Measurements from ENCODE around the gene ZNF318.
"Not testable (repeated sequence)": the region's sequence is repeated elsewhere in the genome, so short reads cannot be mapped to it uniquely, and the experiment has no call there.

Gene ZNF318

GRCh38 chr6:43390753-43391439 is 21.4 kb upstream of the ZNF318 start:
- in situ Hi-C loops (cut with MboI; ENCODE audit: low sequenced_read_pairs) = not testable (repeated sequence)

GRCh38 chr6:43389730-43390295 is 20.4 kb upstream of the ZNF318 start:
- in situ Hi-C loops (cut with MboI; ENCODE audit: low sequenced_read_pairs) = no loop called here

DNA sequence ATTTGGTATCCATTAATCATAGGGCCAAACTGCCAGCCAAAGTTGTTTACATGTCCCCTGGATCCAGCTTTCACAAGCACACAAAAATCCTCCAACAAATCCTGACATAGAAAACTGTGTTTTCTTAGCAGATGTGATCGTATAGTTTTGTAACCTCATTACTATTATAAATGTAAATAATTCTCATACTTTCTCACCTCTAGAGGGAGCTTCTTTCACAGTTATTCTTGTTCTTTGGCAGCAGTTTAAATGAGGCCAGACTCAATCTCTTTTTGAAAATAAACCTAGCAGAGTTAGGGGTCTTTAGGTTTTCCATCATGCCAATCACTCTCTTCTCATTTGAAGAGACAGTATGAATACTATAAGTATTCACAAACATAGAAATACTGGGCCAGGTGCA is 17.0 kb upstream of the ZNF318 start:
- in situ Hi-C loops (cut with MboI; ENCODE audit: low sequenced_read_pairs) = no loop called here

DNA sequence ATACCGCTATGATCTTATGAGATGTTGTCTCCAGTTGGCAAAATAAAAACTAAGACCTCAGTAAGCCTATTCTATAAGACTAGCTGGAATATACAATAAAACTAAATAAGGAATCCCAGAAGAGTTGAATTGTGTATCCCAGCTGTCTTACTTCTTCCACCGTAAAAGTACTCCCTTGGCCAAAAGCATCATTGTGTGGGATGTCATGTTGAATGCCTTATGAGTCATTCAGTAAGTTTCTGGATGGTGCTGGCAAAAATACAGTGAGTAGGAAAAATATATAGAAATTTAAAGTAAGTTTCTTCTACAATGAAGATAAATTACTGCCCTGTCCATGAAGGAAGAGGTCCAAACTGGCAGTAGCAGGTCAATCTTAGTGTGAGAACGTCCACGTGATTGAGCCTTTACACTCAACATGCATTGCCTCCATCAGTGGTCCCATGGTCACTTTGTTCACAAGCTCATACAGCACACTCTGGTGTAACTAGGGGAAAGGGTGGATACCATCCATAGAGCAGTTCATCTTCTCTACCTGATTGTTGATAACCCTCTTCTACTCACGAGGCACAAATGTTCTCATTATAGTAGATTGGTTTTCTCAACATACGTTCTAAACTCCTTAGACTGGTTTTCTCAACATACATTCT is 13.7 kb upstream of the ZNF318 start:
- in situ Hi-C loops (cut with MboI; ENCODE audit: low sequenced_read_pairs) = no loop called here

DNA sequence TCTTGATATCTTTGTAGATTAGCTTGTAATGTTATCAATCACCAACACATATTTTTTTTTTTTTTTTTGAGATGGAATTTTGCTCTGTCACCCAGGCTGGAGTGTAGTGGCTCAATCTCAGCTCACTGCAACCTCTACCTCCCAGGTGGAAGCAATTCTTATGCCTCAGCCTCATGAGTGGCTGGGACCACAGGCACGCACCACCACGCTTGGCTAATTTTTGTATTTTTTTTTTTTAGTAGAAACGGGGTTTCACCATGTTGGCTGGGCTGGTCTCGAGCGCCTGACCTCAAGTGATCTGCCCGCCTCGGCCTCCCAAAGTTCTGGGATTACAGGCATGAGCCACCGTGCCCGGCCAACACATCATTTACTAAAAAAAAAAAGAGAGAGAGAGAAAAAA is 11.4 kb upstream of the ZNF318 start:
- in situ Hi-C loops (cut with MboI; ENCODE audit: low sequenced_read_pairs) = not testable (repeated sequence)

DNA sequence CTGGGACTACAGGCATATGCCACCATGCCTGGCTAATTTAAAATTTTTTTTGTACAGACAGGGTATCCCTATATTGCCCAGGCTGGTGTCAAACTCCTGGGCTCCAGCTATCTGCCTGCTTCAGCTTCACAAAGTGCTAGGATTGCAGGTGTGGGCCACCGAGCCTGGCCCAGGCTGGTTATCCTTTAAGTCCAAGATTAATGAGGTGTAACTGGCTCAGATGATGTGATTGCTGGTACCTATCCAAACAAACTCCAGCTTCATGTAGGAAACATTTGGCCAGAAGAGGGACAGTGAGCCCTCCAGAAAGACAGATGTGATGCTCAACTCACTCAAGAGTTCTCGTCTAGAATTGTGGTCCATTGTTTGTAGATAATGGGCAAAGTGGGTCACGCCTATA is 9.2 kb upstream of the ZNF318 start:
- in situ Hi-C loops (cut with MboI; ENCODE audit: low sequenced_read_pairs) = no loop called here

DNA sequence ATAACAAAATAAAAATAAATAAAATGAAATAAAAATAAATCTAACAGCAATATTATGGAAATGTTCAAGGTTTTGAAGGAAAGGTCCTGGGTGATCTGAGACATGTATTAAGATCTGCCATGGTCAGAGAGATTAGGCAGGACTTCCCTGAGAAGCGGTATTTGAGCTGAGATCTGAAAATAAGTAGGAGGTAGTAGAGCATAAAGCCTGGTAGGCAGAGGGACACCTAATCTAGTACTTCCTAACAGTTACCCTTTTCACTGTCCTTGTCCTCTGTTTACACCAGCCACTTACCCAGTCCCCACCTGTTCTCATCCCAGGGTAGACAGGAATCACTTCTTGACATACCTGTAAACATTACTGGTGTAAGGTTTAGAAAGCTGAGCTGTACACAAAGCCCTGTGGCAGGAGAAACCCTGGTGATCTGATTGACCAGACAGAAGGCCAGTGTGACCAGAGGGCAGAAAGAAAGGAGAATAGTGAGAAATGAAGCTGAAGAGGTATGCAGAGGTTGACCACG is 8.3 kb upstream of the ZNF318 start:
- in situ Hi-C loops (cut with MboI; ENCODE audit: low sequenced_read_pairs) = no loop called here

DNA sequence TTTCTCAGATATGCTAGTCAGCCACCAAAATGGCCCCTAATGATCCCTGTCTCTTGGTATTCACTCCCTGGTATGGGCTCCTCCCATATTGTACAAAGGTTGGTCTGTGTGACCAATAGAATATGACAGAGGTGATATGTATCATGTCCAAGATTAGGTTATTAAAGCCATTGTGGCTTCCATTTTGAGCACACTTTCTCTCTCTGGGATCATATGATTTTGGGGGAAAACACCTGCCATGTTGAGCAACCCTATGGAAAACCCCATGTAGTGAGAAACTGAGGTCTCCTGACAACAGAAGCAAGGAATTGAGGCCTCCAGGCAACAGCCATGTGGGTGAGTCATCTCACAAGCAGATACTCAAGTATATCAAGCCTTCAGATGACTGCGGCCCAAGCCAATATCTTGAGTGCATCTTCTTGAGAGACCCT is 7.1 kb upstream of the ZNF318 start:
- in situ Hi-C loops (cut with MboI; ENCODE audit: low sequenced_read_pairs) = no loop called here

DNA sequence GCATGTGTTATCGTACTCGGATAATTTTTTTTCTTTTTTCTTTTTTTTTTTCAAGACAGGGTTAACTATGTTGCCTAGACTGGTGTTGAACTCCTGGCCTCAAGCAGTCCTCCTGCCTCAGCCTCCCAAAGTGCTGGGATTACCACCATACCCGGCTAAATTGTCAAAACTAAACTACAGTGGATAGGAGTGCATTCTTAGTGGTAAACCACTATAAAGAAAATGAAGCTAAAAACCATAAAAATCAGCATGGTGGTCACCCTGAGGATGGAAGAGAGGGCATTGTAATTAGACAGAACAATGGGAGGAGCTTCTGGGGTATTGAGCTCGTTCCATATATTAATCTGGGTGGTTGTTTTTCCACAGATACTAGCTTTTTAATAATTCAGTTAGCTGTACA is 6.2 kb upstream of the ZNF318 start:
- in situ Hi-C loops (cut with MboI; ENCODE audit: low sequenced_read_pairs) = no loop called here

GRCh38 chr6:43373252-43373875 is 3.9 kb upstream of the ZNF318 start:
- in situ Hi-C loops (cut with MboI; ENCODE audit: low sequenced_read_pairs) = no loop called here

DNA sequence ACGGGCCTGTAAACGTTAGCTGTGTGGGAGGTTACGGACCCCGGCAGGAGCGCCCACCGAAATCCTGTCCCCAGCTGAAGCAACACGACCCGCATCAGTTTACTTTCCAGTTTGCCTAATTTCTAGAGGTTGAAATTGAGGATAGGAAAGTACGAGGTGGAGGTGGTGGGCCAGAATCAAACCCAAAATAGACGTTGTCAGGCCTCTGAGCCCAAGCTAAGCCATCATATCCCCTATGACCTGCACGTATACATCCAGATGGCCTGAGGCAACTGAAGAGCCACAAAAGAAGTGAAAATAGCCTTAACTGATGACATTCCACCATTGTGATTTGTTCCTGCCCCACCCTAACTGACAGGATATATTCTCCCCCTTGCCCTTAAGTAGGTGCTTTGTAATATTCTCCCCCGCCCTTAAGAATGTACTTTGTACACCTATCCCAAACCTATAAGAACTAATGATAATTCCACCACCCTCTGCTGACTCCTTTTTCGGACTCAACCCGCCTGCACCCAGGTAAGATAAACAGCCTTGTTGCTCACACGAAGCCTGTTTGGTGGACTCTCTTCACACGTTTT is 645 bp upstream of the ZNF318 start:
- in situ Hi-C loops (cut with MboI; ENCODE audit: low sequenced_read_pairs) = not testable (repeated sequence)

GRCh38 chr6:43368259-43369160 is 937 bp downstream of the ZNF318 start:
- in situ Hi-C loops (cut with MboI; ENCODE audit: low sequenced_read_pairs) = no loop called here

GRCh38 chr6:43367245-43367984 is 2.0 kb downstream of the ZNF318 start:
- in situ Hi-C loops (cut with MboI; ENCODE audit: low sequenced_read_pairs) = no loop called here

DNA sequence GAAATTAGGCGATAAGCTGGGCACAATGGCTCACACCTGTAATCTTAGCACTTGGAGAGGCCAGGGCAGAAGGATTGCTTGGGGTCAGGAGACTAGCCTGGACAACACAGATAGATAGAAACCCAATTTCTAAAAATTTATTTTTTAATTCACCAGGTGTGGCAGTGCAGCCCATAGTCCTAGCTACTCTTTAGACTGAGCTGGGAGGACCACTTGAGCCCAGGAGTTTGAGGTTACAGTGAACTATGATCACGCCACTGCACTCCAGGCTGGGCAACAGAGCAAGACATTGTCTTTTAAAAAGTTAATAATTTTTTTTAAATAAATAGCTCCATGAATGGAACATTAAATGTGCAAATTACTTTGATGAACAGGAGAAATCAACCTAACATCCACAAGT is 8.2 kb downstream of the ZNF318 start:
- in situ Hi-C loops (cut with MboI; ENCODE audit: low sequenced_read_pairs) = no loop called here

GRCh38 chr6:43359831-43360230 is 9.6 kb downstream of the ZNF318 start:
- in situ Hi-C loops (cut with MboI; ENCODE audit: low sequenced_read_pairs) = no loop called here

DNA sequence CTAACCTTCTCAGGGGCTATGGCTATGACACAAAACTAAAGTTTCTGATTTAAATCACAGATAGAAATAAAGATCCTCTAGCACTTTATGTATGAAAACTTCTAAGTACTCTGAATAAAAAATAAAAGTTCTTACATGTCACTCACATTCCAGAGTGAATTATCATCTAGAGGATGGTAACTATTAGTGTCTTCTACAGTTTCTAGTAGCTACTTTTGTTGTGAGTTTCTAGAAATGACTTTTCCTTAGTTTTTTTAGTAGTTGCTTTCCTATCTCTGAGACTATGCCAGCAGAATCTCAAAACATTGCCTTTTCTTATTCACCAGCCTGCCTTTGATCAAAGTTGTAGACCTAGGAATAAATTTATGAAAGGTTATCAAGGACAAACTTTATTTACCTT is 10.1 kb downstream of the ZNF318 start:
- in situ Hi-C loops (cut with MboI; ENCODE audit: low sequenced_read_pairs) = no loop called here

DNA sequence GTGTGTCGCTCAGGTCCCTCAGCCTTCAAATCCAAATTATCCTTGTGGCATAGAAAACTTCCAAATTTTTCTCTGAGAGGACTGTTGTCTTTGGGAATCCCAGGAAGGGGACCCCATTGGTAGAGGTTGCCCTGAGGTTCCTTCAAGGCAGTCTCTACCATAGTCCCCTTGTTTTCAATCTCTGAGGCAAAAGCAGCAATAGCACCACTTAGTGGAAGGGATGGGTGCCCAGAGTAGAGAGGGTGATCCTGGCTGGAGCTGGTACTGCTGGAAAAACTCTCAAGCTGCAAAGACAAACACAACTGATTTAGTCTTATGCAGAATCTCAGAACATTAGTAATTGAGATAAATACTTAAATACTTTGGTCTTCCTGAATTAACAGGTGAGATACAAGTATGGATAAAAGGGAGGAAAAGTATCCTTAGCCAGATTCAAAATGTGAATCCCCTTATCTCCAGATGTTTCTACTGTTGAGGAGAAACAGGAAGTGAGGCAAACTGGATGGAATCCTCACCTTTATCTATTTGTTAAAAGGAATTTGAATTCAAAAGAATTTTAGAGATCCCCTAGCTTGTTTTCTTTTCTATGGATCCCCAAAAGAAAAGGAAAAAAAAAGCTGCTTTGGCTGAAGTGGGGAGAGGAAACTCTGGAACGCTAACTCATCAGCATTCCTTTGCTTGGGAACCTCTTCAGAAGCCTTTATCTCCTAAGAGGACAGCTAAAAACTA is 13.4 kb downstream of the ZNF318 start:
- in situ Hi-C loops (cut with MboI; ENCODE audit: low sequenced_read_pairs) = no loop called here

GRCh38 chr6:43351951-43352350 is 17.5 kb downstream of the ZNF318 start:
- in situ Hi-C loops (cut with MboI; ENCODE audit: low sequenced_read_pairs) = not testable (repeated sequence)

GRCh38 chr6:43347444-43347843 is 22.0 kb downstream of the ZNF318 start:
- in situ Hi-C loops (cut with MboI; ENCODE audit: low sequenced_read_pairs) = no loop called here
